Activated T-cell treated with anti-CD3 and anti-CD28 coated beads for 48 hours (primary cell): ENCODE results near the gene ARID3A.
"Not testable (repeated sequence)": the region's sequence is repeated elsewhere in the genome, so short reads cannot be mapped to it uniquely, and the experiment has no call there.

Experiments used
- DNase-seq: peaks from one replicate; pipeline ENCODE4 v3.0.0-alpha.2; 2020; ENCODE audit warnings: low read depth

The ARID3A gene

DNA sequence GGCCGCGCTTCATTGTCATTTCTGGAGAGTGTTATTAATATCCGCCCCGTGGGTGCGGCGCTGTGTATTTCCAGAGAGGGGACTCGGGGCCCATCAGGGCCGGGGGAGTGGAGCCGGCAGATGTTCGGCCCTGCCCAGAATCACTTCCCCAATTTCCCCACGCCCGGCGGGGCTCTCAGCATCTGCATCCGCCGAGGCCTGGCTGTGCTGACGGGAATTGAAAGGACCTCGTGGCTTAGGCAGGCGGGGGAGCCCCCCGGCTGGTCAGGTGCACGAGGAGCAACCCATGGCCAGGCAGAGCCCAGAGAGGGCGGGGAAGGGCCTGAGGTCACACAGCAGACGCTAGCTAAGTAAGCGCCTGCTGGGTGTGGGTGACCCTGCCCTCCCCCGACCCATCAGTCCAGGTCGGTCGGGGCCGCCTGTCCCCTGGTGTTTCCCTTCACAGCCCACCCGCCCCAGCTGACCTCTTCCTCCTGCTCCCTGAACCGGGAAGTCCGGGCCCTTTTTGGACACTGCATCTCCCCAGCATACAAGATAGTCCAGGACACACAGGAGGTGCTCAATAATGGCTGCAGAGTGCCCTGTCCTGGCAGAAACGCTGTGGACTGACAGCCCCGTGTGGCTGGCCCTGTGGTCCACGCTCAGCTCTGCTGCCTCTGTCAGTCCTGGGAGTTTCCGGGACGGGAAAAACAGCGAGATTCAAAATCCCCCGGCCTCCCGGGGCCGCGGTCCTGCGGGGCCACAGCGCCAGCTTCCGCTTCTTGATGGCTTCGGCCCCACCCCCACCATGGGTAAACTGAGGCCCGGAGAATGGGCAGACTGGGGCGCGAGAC, 22.1 kb downstream of the ARID3A start:
- no peak for DNase-seq

DNA sequence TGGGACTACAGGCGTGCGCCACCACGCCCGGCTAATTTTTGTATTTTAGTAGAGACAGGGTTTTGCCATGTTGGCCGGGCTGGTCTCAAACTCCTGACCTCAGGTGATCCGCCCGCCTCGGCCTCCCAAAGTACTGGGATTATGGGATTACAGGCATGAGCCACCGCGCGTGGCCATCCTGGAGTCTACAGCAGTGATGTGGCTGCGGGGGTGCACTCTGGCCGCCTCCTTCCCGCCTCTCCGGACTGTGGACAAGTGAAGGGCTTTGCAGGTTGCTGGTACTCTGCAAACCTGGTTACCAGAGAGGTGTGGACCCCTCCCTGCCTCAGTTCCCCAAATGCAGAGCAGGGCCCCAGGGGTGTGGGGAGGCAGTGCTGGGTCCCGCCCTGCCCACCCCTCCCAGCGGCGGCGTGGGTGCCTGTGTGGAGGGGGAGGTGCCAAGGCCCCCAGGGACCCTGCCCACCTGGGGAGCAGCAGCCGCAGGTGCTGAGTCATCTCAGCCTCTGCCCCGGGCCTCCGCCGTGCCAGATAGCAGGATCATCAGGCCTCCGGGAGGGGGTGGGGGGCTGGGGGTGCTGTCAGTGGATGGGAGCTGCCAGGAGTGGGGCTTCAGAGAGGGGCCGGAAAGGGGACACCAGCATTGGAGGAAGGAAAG, 23.1 kb downstream of the ARID3A start:
- no peak for DNase-seq

DNA sequence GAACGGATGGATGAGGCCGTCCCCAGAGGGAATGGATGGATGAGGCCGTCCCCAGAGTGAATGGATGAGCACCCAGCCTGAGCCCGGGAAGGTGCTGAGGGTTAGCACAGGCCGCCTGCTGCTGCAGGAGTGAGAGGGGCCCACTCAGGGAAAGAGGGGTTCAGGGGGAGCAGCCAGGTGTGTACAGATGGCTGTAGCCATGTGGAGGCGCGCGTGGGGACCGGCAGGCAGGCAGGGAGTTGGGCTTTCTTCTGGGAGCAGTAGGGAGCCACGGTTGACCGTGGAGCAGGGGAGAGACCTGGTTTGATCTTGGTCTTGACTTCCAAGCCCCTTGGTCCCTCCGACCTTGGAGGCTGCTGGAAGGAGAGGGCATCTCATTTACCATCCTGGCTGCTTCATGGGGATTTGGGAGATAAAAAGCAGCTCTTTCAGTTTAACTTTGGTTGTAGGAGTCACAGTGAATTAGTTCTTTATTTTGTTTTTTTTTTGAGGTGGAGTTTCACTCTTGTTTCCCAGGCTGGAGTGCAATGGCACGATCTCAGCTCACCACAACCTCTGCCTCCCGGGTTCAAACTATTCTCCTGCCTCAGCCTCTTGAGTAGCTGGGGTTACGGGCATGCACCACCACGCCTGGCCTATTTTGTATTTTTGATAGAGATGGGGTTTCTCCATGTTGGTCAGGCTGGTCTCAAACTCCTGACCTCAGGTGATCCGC, 24.7 kb downstream of the ARID3A start:
- no peak for DNase-seq

DNA sequence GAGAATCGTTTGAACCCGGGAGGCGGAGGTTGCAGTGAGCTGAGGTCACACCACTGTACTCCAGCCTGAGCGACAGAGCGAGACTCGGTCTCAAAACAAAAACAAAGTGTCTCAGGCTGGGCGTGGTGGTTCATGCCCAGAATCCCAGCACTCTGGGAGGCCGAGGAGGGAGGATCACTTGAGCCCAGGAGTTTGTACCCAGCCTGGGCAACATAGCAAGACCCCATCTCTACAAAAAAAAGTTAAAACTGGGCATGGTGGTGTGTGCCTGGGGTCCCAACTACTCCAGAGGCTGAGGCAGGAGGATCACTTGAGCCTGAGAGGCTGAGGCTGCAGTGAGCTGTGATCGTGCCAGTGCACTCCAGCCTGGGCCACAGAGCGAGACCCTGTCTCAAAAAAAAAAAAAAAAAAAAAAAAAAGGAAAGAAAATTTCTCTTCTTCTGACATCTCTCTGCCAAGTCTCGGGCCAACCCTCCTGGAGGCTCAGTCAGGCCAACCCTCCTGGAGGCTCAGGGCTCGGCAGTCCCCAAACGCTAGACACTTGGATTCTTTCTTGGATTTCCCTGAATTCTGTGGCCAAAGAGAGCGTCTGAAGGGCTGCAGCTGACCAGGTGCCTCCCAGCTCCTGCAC, 26.3 kb downstream of the ARID3A start:
- no peak for DNase-seq

DNA sequence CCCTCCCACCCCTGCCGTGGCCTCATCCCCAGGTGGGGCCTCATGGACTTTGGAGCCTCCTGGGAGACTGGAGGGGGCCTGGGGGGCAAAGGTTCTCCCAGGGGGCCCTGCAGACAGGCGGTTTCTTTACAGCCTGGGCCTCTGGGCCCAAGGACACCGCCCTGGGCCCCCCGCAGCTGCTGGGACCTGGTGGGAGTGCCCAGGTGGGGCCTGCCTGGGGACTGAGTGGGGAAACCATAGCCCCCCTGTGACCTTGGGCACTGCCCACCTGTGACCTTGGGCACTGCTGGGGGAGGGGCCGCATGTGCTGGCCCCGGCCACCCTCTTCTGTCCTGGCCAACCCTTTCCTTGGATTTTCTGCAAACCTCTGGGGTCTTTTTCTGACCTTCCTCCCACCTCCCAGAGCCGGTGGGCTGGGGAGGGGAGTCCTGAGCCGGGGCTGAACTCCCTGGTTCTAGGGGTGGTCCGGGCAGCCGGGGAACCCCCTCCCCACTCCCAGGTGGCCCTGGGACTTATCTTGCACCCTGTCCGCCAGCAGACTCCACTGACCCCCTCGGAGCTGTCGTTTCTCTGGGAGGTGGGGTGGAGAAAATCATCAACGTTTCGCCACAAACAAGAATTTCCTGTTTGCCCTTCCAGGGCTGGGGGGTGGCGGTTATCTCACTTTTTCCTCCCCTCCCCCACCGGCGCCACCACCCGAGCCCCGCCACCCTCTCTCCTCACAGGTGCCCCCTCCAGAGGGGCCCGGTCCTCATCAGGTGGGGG, 27.0 kb downstream of the ARID3A start:
- DNase-seq, result no peak

DNA sequence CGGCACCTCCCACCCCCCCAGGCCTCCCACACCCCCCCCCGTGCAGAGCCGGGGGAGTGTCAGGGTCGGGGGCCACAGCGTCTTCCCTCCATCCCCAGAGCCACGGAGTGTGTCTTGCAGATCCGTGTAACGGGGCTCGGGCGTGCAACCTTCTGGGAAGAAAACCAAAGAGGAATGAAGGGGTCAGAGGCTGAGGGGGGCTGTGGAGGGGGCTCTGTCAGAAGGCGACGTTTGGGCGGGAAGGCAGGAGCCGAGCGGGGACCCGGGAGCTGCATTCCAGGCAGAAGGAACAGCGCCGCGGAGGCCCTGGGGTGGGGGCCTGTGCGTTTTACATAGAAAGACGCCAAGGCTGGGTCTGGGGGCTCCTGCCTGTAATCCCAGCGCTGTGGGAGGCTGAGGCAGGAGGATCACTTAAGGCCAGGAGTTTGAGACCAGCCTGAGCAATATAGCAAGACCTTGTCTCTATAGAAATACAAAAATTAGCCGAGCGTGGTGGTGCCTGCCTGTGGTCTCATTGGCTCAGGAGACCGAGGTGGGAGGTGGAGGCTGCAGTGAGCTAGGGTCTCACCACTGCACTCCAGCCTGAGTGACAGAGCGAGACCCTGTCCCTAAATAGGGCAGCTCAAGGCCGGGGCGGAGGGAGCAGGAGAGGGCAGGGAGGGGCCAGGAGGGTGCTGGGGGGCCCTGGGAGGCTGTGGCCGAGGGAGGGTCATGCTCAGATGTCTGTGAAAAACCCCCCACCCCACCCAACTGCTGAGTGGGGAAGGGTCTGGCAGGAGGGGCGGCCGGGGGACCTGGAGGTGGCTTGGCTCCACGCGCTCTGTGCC, 27.8 kb downstream of the ARID3A start:
- DNase-seq, result no peak

DNA sequence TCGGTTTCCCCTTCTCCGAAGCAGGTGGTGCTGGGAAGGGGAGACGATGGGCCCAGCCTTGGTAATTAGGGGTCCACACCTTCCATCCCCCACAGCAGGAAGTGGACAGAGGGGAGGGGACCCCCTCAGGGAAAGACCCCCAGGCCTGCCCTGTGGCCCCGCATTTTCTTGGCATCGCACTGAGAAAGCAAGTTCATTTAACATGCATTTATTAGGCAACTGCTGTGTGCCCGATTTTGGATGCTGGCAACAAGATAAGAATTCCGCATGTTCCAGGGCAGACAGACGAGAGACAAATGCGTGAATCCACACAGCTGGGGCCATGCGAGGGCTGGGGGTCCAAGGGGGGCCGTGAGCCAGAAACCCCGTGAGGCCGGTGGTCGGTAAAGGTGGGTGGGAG, 28.4 kb downstream of the ARID3A start:
- DNase-seq, result no peak

DNA sequence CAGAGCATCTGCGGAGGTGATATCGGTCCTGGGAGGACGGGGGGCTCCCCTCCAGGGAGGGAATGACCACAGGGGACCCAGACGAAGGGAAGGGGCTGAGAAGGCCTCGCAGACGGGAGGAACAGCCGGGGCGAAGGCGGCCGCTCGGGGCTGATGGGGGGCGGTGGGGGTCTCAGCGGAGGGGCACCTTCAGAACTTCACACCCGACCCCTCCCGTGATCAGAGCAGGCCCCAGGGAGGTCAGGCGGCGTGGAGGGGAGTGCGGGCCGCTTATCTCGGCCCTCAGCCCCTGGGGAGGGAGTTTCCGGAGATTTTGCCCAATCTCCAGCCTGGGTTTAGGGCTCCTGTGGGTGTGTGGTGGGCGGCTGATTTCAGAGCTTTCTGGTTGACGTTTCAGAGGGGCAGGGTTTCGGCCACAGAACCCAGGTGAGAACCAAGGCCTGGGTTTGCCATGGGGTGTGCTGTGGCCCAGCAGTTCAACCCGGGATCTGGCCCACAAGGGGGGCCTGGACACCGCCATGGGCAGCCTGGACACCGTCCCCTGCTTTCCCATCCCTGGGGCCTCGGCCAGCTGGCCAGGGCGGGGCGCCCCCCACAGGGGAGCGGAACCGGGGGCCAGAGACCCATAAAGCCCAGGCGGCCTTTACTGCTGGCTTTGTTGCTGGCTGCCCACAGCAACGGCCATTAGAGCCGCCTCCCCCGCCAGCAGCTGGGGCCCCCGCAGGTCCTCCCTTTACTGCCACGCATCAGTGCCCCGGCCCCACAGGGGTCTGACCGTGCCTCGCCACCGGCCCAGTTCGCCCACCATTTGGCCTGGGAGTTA, 29.0 kb downstream of the ARID3A start:
- DNase-seq, result no peak

DNA sequence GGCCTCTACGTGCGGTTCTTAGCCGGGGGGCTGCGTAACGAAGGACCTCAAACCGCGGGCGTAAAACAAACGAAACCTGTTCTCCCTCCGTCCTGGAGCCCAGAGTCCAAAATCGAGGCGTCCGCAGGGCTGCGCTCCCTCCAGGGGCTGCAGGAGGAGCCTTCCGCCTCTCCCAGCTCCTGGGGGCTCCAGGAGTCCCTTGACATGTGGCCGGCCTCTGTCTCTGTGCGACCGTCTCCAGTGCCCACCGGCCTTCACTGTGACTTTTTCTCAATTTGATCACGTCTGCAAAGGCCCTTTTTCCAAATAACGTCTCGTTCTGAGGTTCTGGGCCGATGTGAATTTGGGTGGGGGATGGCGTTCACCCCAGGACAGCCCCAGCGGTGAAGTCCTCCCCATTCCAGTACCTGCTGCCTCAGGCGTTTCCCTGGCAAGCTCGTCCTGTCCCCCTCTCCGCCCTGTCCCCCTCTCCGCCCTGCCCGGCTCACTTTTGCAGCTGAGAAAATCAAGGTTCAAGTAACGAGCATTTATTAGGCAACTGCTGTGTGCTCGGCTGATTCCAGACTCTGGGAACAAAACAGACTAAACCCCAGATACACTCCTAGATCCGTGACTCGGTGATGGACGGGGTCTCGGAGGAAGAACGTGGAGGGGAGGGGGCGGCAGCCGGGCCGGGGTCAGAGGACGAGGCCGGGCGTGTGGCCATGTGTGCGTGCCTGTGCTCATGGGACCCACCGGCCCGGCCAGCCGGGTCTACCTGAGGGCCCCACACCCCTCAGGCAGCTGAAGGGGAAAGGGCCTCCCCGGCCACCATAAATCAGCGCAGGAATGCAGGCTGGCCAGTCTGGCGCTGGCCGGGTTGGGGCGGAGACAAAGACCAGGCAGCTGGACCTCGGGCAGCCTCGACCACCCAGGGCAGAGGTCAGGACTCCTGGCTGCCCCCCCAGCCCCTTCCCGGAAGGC, 30.2 kb downstream of the ARID3A start:
- no peak for DNase-seq

DNA sequence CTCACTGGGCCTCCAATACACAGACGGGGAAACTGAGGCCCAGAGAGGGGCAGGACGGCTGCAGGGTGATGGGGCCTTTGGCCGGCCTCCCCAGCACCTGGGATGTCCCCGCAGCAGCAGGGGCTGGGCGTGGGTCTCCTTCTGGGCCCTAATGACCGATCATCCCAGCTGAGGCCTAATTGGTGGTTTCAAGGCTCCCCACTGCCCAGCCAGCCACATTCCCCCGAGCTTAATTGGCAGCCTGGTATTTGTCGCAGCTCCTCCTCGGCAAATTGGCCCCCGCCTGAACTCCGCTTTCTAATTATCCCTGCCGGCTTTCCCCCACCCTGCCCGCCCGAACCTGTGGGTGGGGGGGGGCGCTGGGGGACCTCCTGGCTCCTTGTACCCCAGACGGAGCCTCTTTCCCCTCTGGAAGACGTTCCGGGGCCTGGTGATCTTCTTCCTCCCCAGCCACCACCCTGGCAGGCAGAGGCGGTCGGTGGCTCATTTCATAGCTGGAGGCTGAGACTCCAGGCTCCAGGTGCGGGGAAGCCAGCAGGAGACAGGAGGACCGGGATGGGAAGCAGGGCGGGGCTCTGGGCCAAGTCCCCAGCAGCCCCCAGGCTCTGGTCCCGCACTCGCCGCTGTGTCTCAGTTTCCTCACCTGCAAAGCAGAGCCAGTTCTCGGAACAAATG, 31.1 kb downstream of the ARID3A start:
- no peak for DNase-seq

DNA sequence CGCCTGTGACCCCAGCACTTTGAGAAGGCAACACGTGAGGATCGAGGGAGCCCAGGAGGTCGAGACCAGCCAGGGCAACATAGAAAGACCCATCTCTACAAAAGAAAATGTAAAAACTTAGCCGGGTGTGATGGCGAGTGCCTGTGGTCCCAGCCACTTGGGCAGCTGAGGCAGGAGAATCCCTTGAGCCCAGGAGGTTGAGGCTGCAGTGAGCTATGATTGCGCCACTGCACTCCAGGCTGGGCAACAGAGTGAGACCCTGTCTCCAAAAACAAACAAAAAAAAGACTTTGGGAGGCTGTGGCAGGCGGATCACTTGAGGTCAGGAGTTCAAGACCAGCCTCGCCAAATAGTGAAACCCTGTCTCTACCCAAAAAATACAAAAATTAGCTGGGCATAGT, 31.7 kb downstream of the ARID3A start:
- DNase-seq, result not testable (repeated sequence)

DNA sequence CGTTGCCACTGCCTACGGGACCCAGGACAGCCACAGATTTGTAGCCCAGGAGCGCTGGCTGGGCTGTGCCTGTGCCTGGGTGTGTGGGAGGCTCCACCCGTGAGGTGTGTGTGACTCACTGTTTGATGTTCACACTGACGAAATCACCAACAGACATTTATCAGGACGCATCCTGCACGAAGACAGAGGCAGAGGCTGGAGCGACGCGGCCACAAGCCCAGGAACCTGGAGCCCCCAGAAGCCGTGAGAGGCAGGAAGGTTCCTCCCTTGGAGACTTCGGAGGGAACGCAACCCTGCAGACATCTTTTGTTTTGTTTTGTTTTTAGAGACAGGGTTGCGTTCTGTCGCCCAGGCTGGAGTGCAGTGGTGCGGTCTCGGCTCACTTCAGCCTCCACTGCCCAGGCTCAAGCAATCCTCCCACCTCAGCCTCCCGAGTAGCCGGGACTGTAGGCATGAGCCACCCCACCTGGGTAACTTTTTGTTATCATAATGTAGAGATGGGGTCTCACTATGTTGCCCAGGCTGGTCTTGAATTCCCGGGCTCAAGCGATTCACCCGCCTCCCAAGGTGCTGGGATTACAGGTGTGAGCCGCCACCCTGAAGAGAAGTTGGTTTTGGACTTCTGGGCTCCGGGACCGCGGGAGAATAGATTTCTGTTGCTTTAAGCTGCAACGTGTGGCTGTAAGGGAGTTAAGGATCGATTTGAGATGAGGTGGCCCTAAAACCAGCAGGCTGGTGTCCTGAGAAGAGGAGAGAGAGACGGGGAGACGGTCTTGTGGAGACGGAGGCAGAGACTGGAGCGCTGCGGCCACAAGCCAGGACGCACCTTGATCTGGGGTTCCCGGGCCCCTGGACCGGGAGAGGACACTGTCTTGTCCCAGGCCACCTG, 33.4 kb downstream of the ARID3A start:
- peak; percentile 52 for DNase-seq

DNA sequence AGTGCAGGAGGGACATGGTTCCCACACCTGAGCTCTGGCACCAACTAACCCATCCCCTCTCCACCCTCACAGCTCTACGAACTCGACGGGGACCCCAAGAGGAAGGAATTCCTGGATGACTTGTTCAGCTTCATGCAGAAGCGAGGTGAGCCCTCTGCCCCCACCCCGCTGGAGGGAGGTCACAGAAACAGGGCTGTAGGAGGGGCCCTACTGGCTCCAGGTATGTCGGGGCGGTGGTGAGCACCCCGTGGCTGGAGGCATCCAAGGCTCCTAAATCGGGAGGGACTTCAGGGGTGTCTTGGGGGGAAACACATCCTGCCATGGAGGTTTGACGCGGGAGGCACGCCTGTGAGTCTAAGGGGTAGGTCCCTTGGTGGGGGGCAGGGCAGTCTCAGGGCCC, 34.2 kb downstream of the ARID3A start:
- DNase-seq, result no peak

DNA sequence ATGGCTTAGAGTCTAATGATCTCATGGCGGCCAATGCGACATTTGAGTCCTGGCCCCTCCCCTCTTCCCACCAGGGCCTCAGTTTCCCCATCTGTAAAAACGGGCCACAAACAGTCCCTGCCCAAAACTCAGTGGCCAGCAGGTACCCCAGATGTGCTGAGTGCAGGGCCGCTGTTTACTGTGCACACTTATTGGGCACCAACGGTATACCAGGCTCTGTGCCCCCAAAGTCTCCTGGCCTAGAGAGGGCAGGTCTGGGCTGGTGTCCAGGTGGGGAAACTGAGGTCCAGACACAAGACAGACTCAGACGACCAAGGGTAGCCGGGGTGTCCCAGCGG, 34.7 kb downstream of the ARID3A start:
- DNase-seq, result no peak

DNA sequence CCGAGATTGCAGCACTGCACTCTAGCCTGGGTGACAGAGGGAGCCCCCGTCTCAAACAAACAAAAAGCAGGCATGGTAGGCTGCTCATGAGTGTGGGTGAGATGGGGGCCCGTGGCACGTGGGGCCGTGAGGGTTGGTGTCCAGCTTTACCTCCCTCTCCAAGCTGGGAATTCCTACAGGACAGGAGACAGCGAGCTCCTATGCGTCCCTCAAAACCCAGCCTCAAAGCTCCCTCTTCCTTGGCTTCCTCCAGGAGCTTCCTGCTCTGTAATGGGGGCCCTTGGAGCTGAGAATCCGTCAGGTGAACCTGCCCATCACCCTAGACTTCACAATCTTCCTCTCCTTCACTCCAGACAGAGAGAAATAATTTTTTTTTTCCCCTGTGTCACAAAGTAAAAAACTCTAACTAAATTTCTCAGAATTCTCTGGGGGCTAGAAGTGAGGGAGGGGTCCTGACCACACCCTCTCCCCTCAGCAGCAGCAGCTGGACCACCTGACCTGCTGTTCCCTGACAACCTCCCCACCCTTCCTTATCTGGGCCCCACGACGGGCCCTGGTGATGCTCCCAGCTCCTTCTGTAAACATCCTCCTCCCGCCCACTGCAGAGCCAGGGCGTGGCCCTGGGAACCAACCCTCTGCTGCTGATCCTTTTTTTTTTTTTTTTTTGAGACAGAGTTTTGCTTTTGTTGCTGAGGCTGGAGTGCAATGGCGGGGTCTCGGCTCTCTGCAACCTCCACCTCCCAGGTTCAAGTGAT, 36.2 kb downstream of the ARID3A start:
- no peak for DNase-seq

DNA sequence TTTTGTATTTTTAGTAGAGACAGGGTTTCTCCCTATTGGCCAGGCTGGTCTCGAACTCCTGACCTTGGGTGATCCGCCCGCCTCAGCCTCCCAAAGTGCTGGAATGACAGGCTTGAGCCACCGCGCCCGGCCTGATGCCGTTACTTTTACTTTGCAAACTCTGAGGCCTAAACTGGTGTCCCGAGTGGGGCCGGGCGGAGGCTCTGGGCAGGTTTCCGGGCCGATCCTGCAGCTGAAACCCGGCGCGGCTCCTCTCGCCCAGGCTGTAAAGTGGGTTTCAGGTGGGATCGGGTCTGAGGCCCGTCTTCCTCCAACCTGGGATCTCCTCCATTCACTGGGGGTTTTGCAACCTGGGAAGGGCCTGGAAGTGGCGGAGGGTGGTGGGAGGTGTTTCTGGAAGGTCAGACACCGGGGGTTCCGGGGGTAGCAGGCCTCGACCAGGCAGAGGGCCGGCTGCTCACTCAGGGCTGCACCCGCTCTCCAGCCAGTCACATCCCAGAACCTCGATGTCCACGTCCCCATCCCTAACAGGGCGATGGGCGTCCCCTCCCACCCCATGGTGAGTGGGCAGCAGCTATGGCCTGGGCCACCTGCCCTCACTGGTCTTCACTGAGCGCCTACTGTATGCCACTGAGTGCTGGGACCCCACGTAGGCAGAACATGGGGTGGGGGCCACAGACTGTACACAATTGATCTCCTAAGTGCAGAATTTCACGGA, 37.0 kb downstream of the ARID3A start:
- DNase-seq, result no peak
